OCI-LY3 (cell line): Measurements from ENCODE around the gene CYBC1.

Experiments
- CTCF ChIP-seq: fragments of 200-600, 300-600 bp; sonication (generic); IDR thresholded peaks from 2 replicates; pipeline ENCODE4 v1.5.1; 2014; ENCODE audit warnings: antibody characterized with exemption, low read length, low read depth
- EZH2phosphoT487 ChIP-seq: fragments of 200-600 bp; shearing (Covaris generic); IDR thresholded peaks from 2 replicates; pipeline ENCODE4 v1.6.1; 2018; ENCODE audit warnings: antibody characterized with exemption, mixed run types, low read depth

GRCh38 chr17:82480318-82480717 lies 29.8 kb upstream of the CYBC1 start:
- TF ChIP-seq CTCF (no peak), EZH2phosphoT487 (no peak)
